Measurements from ENCODE around the gene NPAS2. TPM values are rescaled to one million over a fixed set of nuclear protein-coding genes. Genes with fewer than 3 reads are reported as not detected.

The NPAS2 gene
- total RNA-seq, 4 donors from 2014 or later = 14.1 to 45.8 (median 28.1) TPM

- H3K4me1 ChIP-seq = peaks cover 10 to 16% (median 15%) of the 10 kb centered on the region in 4 donors
- no peak for TF ChIP-seq POLR2A (IDR thresholded peaks at IDR 0.05; ENCODE audit: low read depth)
- TF ChIP-seq POLR2AphosphoS5 (IDR thresholded peaks at IDR 0.05) = peak in 1 of 2 donors; percentile 58
- no peaks in the 10 kb centered on the region for H3K9me3 ChIP-seq
- H3K36me3 ChIP-seq = no peaks in the 10 kb centered on the region
- no peaks in the 10 kb centered on the region for H3K27me3 ChIP-seq
- DNase-seq (ENCODE audit: extremely low spot score) = no peak
- H3K27ac ChIP-seq (replicated peaks in 1 of 4) = peak overlapping the region; percentile 37 to 68 (median 56)
- no peak overlapping the region for H3K4me3 ChIP-seq
- 78% methylated on average over 7 of the region's 7 CpGs for WGBS
- intact Hi-C loops (cut with DNase I) = no loop called here
Measured at GRCh38 chr2:100786297-100786658, 33.7 kb upstream of the NPAS2 start.

GRCh38 chr2:100786985-100787384 is 33.0 kb upstream of the NPAS2 start:
- TF ChIP-seq CTCF (IDR thresholded peaks at IDR 0.05) (no peak), POLR2A (IDR thresholded peaks at IDR 0.05; ENCODE audit: low read depth) (no peak), POLR2AphosphoS5 (IDR thresholded peaks at IDR 0.05) (no peak), EP300 (IDR thresholded peaks at IDR 0.05) (no peak)
- WGBS = 85% methylated on average over 2 of the region's 2 CpGs
- intact Hi-C loops (cut with DNase I) = no loop called here
- Histone ChIP-seq H3K36me3 (no peaks in the 10 kb centered on the region), H3K27me3 (no peaks in the 10 kb centered on the region), H3K4me1 (peaks cover 6 to 16% (median 15%) of the 10 kb centered on the region in 4 donors), H3K9me3 (no peaks in the 10 kb centered on the region), H3K27ac (replicated peaks in 1 of 4) (peak overlapping the region in 2 of 4 donors; percentile 58 to 68), H3K4me3 (no peak overlapping the region)
- DNase-seq (ENCODE audit: extremely low spot score) = no peak

GRCh38 chr2:100789361-100789760 is 30.6 kb upstream of the NPAS2 start:
- TF ChIP-seq POLR2AphosphoS5 (IDR thresholded peaks at IDR 0.05) (no peak), POLR2A (IDR thresholded peaks at IDR 0.05; ENCODE audit: low read depth) (no peak), CTCF (IDR thresholded peaks at IDR 0.05) (no peak), EP300 (IDR thresholded peaks at IDR 0.05) (no peak)
- Histone ChIP-seq H3K27me3 (no peaks in the 10 kb centered on the region), H3K27ac (replicated peaks in 1 of 4) (no peak overlapping the region), H3K36me3 (no peaks in the 10 kb centered on the region), H3K4me3 (no peak overlapping the region), H3K9me3 (no peaks in the 10 kb centered on the region), H3K4me1 (peaks cover 6 to 16% (median 15%) of the 10 kb centered on the region in 4 donors)
- WGBS = 98% methylated on average over 3 of the region's 3 CpGs
- intact Hi-C loops (cut with DNase I) = no loop called here
- no peak for DNase-seq (ENCODE audit: extremely low spot score)

- H3K27ac ChIP-seq (replicated peaks in 1 of 4) = no peak overlapping the region
- TF ChIP-seq POLR2A (IDR thresholded peaks at IDR 0.05; ENCODE audit: low read depth) (no peak), CTCF (IDR thresholded peaks at IDR 0.05) (no peak)
- no peaks in the 10 kb centered on the region for H3K9me3 ChIP-seq
- no peak overlapping the region for H3K4me3 ChIP-seq
- no peaks in the 10 kb centered on the region for H3K27me3 ChIP-seq
- intact Hi-C loops (cut with DNase I) = no loop called here
- WGBS = 84% methylated on average over 10 of the region's 10 CpGs
- H3K36me3 ChIP-seq = no peaks in the 10 kb centered on the region
- no peak for DNase-seq (ENCODE audit: extremely low spot score)
- peaks cover 5 to 7% (median 6%) of the 10 kb centered on the region in 4 donors for H3K4me1 ChIP-seq
Measured at GRCh38 chr2:100791294-100791935, 28.5 kb upstream of the NPAS2 start.

GRCh38 chr2:100791936-100792308 is 28.0 kb upstream of the NPAS2 start:
- H3K36me3 ChIP-seq = no peaks in the 10 kb centered on the region
- H3K4me3 ChIP-seq = no peak overlapping the region
- 95% methylated on average over 7 of the region's 7 CpGs for WGBS
- intact Hi-C loops (cut with DNase I) = no loop called here
- no peak for TF ChIP-seq POLR2A (IDR thresholded peaks at IDR 0.05; ENCODE audit: low read depth)
- H3K27me3 ChIP-seq = no peaks in the 10 kb centered on the region
- peaks cover 0 to 2% (median under 1%) of the 10 kb centered on the region in 4 donors for H3K4me1 ChIP-seq
- H3K9me3 ChIP-seq = no peaks in the 10 kb centered on the region
- H3K27ac ChIP-seq (replicated peaks in 1 of 4) = no peak overlapping the region
- DNase-seq (ENCODE audit: extremely low spot score) = no peak

- Histone ChIP-seq H3K4me3 (no peak overlapping the region), H3K27ac (replicated peaks in 1 of 4) (no peak overlapping the region), H3K36me3 (no peaks in the 10 kb centered on the region), H3K9me3 (no peaks in the 10 kb centered on the region), H3K4me1 (no peaks in the 10 kb centered on the region), H3K27me3 (no peaks in the 10 kb centered on the region)
- intact Hi-C loops (cut with DNase I) = no loop called here
- WGBS = 90% methylated on average over 4 of the region's 8 CpGs
- TF ChIP-seq POLR2AphosphoS5 (IDR thresholded peaks at IDR 0.05) (no peak), POLR2A (IDR thresholded peaks at IDR 0.05; ENCODE audit: low read depth) (no peak), CTCF (IDR thresholded peaks at IDR 0.05) (no peak), EP300 (IDR thresholded peaks at IDR 0.05) (no peak)
- DNase-seq (ENCODE audit: extremely low spot score) = no peak
Measured at GRCh38 chr2:100793220-100793619, 26.7 kb upstream of the NPAS2 start.

All from esophagus muscularis mucosa (tissue), 4 donors.